ENCODE data around the gene GPR101. TPM values are rescaled to one million over a fixed set of nuclear protein-coding genes. Genes with fewer than 3 reads are reported as not detected.
"Not testable (repeated sequence)": the region's sequence is repeated elsewhere in the genome, so short reads cannot be mapped to it uniquely, and the experiment has no call there.

GPR101 gene
- total RNA-seq, 2 experiments from 2014 or later: not detected

GRCh38 chrX:137043736-137044135 is 9.9 kb upstream of the GPR101 start:
- intact Hi-C loops (cut with DNase I, micrococcal nuclease): no loop called here
- H3K4me3 Mint-ChIP-seq: no peak overlapping the region
- H3K9me3 Mint-ChIP-seq (ENCODE audit: low read depth): no peaks in the 10 kb centered on the region
- H3K4me1 Mint-ChIP-seq: no peaks in the 10 kb centered on the region
- ChIA-PET CTCF (interaction anchor here (0.7 kb wide), 1 partner anchor 118 kb away, joined by 3 read pairs; no protein-coding TSS in a partner anchor), POLR2A (no interaction called here)
- DNase-seq: no peak
- ATAC-seq: no peak
- no peak overlapping the region for H3K27ac Mint-ChIP-seq
- no peaks in the 10 kb centered on the region for H3K36me3 Mint-ChIP-seq (ENCODE audit: low read depth)
- H3K27me3 Mint-ChIP-seq: peaks cover 9% of the 10 kb centered on the region

- Mint-ChIP-seq H3K36me3 (ENCODE audit: low read depth) (no peaks in the 10 kb centered on the region), H3K9me3 (ENCODE audit: low read depth) (no peaks in the 10 kb centered on the region), H3K4me3 (no peak overlapping the region), H3K27ac (no peak overlapping the region), H3K4me1 (no peaks in the 10 kb centered on the region), H3K27me3 (peaks cover 11% of the 10 kb centered on the region)
- no peak for DNase-seq
- ChIA-PET POLR2A (no interaction called here), CTCF (no interaction called here)
- ATAC-seq: no peak
- intact Hi-C loops (cut with DNase I, micrococcal nuclease): no loop called here
These were observed 7.5 kb upstream of the GPR101 start for GRCh38 chrX:137041329-137041728.

- no peak for ATAC-seq
- Mint-ChIP-seq H3K4me3 (no peak overlapping the region), H3K27ac (no peak overlapping the region), H3K36me3 (ENCODE audit: low read depth) (no peaks in the 10 kb centered on the region), H3K27me3 (peaks cover 17% of the 10 kb centered on the region), H3K9me3 (ENCODE audit: low read depth) (no peaks in the 10 kb centered on the region), H3K4me1 (no peaks in the 10 kb centered on the region)
- intact Hi-C loops (cut with DNase I, micrococcal nuclease): no loop called here
- DNase-seq: no peak
- ChIA-PET POLR2A (no interaction called here), CTCF (no interaction called here)
These were observed 6.5 kb upstream of the GPR101 start for GRCh38 chrX:137040113-137040794.

GRCh38 chrX:137034508-137034872 is 695 bp upstream of the GPR101 start:
- peaks cover 7% of the 10 kb centered on the region for H3K4me1 Mint-ChIP-seq
- DNase-seq (no peak), ATAC-seq (no peak)
- H3K27me3 Mint-ChIP-seq: peaks cover 41% of the 10 kb centered on the region
- intact Hi-C loops (cut with DNase I, micrococcal nuclease): loop anchor here in 1 of 2 experiments (5.0 to 10.0 kb wide), 2 partner anchors 72 to 540 kb away; no protein-coding TSS in a partner anchor
- H3K9me3 Mint-ChIP-seq (ENCODE audit: low read depth): no peaks in the 10 kb centered on the region
- ChIA-PET POLR2A (no interaction called here), CTCF (interaction anchor here (1.7 kb wide), 1 partner anchor 18 kb away, joined by 5 read pairs; no protein-coding TSS in a partner anchor)
- H3K4me3 Mint-ChIP-seq: no peak overlapping the region
- H3K27ac Mint-ChIP-seq: no peak overlapping the region
- no peaks in the 10 kb centered on the region for H3K36me3 Mint-ChIP-seq (ENCODE audit: low read depth)

GRCh38 chrX:137032841-137033773 is 688 bp downstream of the GPR101 start:
- Mint-ChIP-seq H3K9me3 (ENCODE audit: low read depth) (no peaks in the 10 kb centered on the region), H3K27ac (no peak overlapping the region), H3K27me3 (peaks cover 44% of the 10 kb centered on the region), H3K4me1 (peaks cover 7% of the 10 kb centered on the region), H3K36me3 (ENCODE audit: low read depth) (no peaks in the 10 kb centered on the region), H3K4me3 (no peak overlapping the region)
- ChIA-PET CTCF (interaction anchor here (0.7 to 1.7 kb wide), 3 partner anchors 19 to 1001 kb away, joined by 3 to 5 read pairs (median 3); no protein-coding TSS in a partner anchor), POLR2A (no interaction called here)
- ATAC-seq (no peak), DNase-seq (no peak)
- intact Hi-C loops (cut with DNase I, micrococcal nuclease): loop anchor here (1.0 to 10.0 kb wide), 3 partner anchors 19 to 542 kb away; no protein-coding TSS in a partner anchor

- H3K9me3 Mint-ChIP-seq (ENCODE audit: low read depth): no peaks in the 10 kb centered on the region
- ATAC-seq: peak; percentile 7
- peaks cover 40% of the 10 kb centered on the region for H3K27me3 Mint-ChIP-seq
- H3K4me3 Mint-ChIP-seq: no peak overlapping the region
- peaks cover 7% of the 10 kb centered on the region for H3K4me1 Mint-ChIP-seq
- H3K27ac Mint-ChIP-seq: no peak overlapping the region
- no peak for DNase-seq
- intact Hi-C loops (cut with DNase I, micrococcal nuclease): loop anchor here (1.0 to 10.0 kb wide), 3 partner anchors 20 to 542 kb away; no protein-coding TSS in a partner anchor
- POLR2A ChIA-PET: no interaction called here
- H3K36me3 Mint-ChIP-seq (ENCODE audit: low read depth): no peaks in the 10 kb centered on the region
- CTCF ChIA-PET: no interaction called here
These were observed 1.5 kb downstream of the GPR101 start for GRCh38 chrX:137032341-137032694.

GRCh38 chrX:137031517-137032340 is 2.1 kb downstream of the GPR101 start:
- no peak overlapping the region for H3K27ac Mint-ChIP-seq
- peaks cover 39% of the 10 kb centered on the region for H3K27me3 Mint-ChIP-seq
- H3K4me1 Mint-ChIP-seq: peaks cover 7% of the 10 kb centered on the region
- ChIA-PET POLR2A (no interaction called here), CTCF (no interaction called here)
- no peaks in the 10 kb centered on the region for H3K36me3 Mint-ChIP-seq (ENCODE audit: low read depth)
- DNase-seq (peak; percentile 73), ATAC-seq (peak; percentile 85)
- intact Hi-C loops (cut with DNase I, micrococcal nuclease): loop anchor here (1.0 to 10.0 kb wide), 3 partner anchors 21 to 543 kb away; no protein-coding TSS in a partner anchor
- H3K4me3 Mint-ChIP-seq: no peak overlapping the region
- no peaks in the 10 kb centered on the region for H3K9me3 Mint-ChIP-seq (ENCODE audit: low read depth)

- H3K4me1 Mint-ChIP-seq: peaks cover 7% of the 10 kb centered on the region
- no peak overlapping the region for H3K27ac Mint-ChIP-seq
- no peaks in the 10 kb centered on the region for H3K9me3 Mint-ChIP-seq (ENCODE audit: low read depth)
- ChIA-PET CTCF (no interaction called here), POLR2A (no interaction called here)
- ATAC-seq (no peak), DNase-seq (no peak)
- no peak overlapping the region for H3K4me3 Mint-ChIP-seq
- no peaks in the 10 kb centered on the region for H3K36me3 Mint-ChIP-seq (ENCODE audit: low read depth)
- H3K27me3 Mint-ChIP-seq: peaks cover 40% of the 10 kb centered on the region
- intact Hi-C loops (cut with DNase I, micrococcal nuclease): loop anchor here in 1 of 2 experiments (5.0 to 10.0 kb wide), 2 partner anchors 69 to 544 kb away; no protein-coding TSS in a partner anchor
These were observed 2.8 kb downstream of the GPR101 start for GRCh38 chrX:137031039-137031438.

GRCh38 chrX:137028699-137029098 is 5.1 kb downstream of the GPR101 start:
- Mint-ChIP-seq H3K9me3 (ENCODE audit: low read depth) (no peaks in the 10 kb centered on the region), H3K27ac (no peak overlapping the region), H3K4me3 (no peak overlapping the region), H3K4me1 (peaks cover 7% of the 10 kb centered on the region), H3K27me3 (peaks cover 26% of the 10 kb centered on the region), H3K36me3 (ENCODE audit: low read depth) (no peaks in the 10 kb centered on the region)
- DNase-seq (no peak), ATAC-seq (no peak)
- intact Hi-C loops (cut with DNase I, micrococcal nuclease): no loop called here
- CTCF ChIA-PET: no interaction called here
- POLR2A ChIA-PET: no interaction called here

GRCh38 chrX:137025930-137026329 is 7.9 kb downstream of the GPR101 start:
- ChIA-PET POLR2A (no interaction called here), CTCF (no interaction called here)
- DNase-seq (no peak), ATAC-seq (no peak)
- H3K27ac Mint-ChIP-seq: no peak overlapping the region
- H3K27me3 Mint-ChIP-seq: peaks cover 20% of the 10 kb centered on the region
- intact Hi-C loops (cut with DNase I, micrococcal nuclease): no loop called here
- H3K36me3 Mint-ChIP-seq (ENCODE audit: low read depth): no peaks in the 10 kb centered on the region
- peaks cover 1% of the 10 kb centered on the region for H3K4me1 Mint-ChIP-seq
- no peaks in the 10 kb centered on the region for H3K9me3 Mint-ChIP-seq (ENCODE audit: low read depth)
- no peak overlapping the region for H3K4me3 Mint-ChIP-seq

GRCh38 chrX:137000236-137000635 is 33.6 kb downstream of the GPR101 start:
- DNase-seq; H3K36me3 Mint-ChIP-seq (ENCODE audit: low read depth); ATAC-seq; H3K27ac Mint-ChIP-seq; POLR2A ChIA-PET; CTCF ChIA-PET; H3K4me3 Mint-ChIP-seq; H3K27me3 Mint-ChIP-seq; intact Hi-C loops (cut with DNase I, micrococcal nuclease); H3K4me1 Mint-ChIP-seq: not testable (repeated sequence)
- H3K9me3 Mint-ChIP-seq (ENCODE audit: low read depth): peaks cover 10% of the 10 kb centered on the region
